ENCODE results near the gene RORC.
"Not testable (repeated sequence)": the region's sequence is repeated elsewhere in the genome, so short reads cannot be mapped to it uniquely, and the experiment has no call there.

RORC gene

DNA sequence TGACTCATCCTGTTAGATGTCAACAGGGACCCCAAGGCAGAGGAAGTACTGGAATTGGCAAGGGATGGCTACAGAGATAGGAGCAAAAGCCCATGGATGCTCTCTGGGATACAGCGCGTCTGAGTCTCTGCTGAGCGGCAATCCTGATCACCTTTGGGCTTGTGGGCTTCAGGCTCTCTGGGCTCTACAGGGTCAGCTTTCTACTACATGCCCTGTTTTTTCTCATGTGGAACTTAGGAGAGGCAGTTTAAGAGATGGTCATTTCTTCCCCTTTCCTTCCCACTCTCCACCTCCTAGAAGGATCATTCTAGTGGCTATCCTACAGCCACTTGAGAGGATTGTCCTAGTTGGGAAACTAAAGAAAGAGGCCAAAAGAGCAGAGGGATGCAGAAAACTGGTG, 27.7 kb downstream of the RORC start:
- no peak for DNase-seq

- no peak for DNase-seq
Observed at GRCh38 chr1:151803164-151803563, 28.4 kb downstream of the RORC start.

GRCh38 chr1:151802372-151802771, 29.2 kb downstream of the RORC start:
- no peak for DNase-seq

DNA sequence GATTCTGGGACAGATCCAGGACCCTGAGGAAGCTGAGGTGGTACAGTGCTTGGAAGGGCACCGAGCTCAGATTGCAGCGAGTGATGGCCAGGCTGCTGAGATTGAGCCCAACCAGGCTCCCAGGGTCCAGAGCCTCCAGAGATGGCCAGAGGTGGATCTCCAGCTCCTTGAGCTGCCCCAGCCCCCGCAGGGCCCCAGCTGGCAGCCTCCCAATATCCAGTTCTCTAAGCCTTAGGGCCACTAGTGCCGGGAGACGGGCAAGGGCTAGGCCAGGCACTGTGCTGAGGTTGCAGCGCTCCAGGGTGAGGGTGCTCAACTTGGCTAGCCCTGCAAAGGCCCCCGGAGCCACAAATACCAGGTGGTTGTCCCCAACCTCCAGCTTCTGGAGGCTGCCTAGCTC, 29.8 kb downstream of the RORC start:
- DNase-seq = no peak

DNA sequence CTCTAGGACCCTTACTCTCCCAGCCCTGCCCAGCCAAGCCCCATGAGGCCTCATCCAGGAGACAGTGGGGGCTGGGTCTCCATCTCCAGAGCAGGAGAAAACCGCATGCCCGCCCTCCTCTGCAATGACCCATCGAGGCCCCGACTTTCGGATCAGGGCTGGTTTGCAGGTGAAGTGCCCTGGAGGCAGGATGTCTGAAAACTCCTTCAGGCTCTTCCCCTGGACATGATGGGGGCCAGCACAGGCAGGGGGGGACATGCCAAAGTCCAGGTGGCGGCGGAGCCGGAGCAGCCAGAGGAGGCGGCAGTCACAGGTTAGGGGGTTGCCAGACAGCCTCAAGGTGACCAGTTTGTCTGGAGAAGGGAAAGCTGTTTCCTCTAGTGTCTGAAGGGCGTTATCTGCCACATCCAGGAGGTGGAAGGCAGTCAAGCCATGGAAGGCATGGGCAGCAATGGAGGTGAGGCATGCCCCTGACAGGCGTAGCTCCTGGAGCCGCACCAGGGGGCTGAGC, 30.2 kb downstream of the RORC start:
- DNase-seq = no peak

GRCh38 chr1:151800830-151801229, 30.8 kb downstream of the RORC start:
- DNase-seq = no peak

- peak; percentile 21 for DNase-seq
Observed at GRCh38 chr1:151799179-151800022, 32.2 kb downstream of the RORC start.

DNA sequence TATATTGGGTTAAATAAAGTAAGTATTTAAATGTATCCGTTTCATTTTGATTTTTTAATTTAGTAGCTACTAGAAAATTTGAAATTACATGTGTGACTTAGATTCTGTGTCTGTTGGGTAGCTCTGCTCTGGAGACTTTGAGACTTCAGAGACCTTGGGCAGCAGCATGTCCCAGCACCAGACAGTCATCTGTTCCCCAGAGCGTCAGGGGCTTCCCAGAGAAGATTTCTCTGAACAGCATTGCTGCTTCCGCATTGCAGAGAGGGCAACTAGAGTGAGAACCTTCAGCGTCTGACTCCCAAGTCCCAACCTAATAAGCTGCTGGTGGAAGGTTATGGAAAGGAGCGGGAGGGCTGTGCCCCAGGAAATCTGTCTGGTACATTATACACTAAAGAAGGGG, 33.0 kb downstream of the RORC start:
- DNase-seq = no peak

- no peak for DNase-seq
Observed at GRCh38 chr1:151790940-151791651, 40.5 kb downstream of the RORC start.

- DNase-seq = peak; percentile 99
Observed at GRCh38 chr1:151790071-151790939, 41.3 kb downstream of the RORC start, which contains the start of gene TDRKH. TSS of gene TDRKH (minus strand) at chr1:151790500. CDS start at chr1:151783022, 7,478 bp downstream.

- DNase-seq = no peak
Observed at GRCh38 chr1:151787689-151788088, 43.9 kb downstream of the RORC start.

DNA sequence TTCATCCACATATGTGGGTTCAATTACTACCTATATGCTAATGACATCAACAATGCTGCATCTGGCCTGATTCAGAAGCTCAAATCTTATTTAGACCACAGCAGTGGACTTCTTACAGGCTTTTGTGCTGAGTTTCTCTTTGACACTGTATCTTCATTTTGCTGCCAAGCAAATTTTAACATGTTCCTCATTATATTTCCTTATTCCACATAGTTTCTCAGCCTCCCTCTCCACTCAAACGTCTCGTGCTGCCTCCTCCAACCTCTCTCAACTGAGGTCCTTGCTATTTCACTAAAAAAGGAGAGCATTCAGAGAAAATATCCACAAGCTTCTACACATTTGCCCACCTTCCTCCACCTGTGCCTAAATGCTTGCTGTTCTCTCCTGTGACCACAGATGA, 47.8 kb downstream of the RORC start:
- no peak for DNase-seq

- no peak for DNase-seq
Observed at GRCh38 chr1:151782741-151783140, 48.9 kb downstream of the RORC start.

- DNase-seq = not testable (repeated sequence)
Observed at GRCh38 chr1:151782026-151782425, 49.6 kb downstream of the RORC start.

DNA sequence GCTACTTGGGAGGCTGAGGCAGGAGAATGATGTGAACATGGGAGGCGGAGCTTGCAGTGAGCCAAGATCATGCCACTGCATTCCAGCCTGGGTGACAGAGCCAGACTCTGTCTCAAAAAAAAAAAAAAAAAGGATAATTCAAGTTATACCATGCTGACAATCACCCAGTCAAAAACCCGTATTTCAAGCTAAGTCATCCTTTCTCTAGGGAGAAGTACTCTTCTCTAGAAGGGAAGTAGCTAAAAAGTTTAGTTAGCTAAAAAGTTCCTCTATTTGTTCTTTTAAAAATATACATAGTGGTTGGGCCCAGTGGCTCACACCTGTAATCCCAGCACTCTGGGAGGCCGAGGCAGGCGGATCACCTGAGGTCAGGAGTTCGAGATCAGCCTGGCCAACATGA, 50.9 kb downstream of the RORC start:
- DNase-seq = not testable (repeated sequence)

DNA sequence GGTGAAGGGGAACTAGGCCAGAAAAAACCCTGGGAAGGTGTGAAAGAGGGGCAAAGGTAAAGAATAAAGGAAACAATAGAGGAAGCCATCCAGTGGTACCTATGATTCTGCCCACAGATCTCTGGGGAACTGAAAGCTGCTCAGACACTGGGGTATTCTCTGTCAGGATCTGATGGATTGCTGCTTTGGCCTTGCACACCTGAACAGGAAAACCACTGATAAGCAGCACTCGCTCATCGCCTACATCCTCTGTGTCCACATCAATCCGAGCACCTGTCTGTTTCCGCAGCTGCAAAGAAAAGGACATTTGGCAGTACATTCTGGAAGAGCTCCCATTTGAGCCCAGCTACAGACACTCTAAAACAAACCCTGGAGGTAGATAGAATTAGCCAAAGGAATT, 51.8 kb downstream of the RORC start:
- DNase-seq = no peak

GRCh38 chr1:151777317-151777716, 54.3 kb downstream of the RORC start:
- DNase-seq = no peak

DNA sequence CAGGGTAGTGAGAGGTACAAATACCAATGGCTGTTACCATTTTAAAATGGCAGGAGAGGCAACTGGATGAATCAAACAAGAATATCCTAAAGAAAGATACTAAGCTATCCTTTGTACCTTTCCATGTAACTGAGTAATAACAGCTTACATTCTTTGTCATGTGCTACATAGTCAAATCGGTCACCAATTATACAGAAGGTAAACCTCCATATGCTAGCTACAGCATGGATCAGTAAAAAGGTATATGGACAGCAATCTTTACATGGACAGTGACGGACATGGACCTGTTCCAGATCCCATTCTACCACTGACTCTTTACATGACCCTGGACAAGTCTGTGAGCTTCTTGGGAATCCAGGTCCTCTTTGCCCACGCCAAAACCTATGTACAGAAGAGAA, 54.9 kb downstream of the RORC start:
- DNase-seq = no peak

- no peak for DNase-seq
Observed at GRCh38 chr1:151775894-151776664, 55.5 kb downstream of the RORC start.

- DNase-seq = no peak
Observed at GRCh38 chr1:151774256-151774922, 57.2 kb downstream of the RORC start.

GRCh38 chr1:151773702-151774101, 57.9 kb downstream of the RORC start:
- DNase-seq = no peak
